BE2C (cell line): ENCODE measurements around the gene STC2.

Experiments used
- DNase-seq: peaks from one replicate; pipeline ENCODE4 v3.0.0-alpha.2; 2020
- H3K27me3 ChIP-seq: fragments of 250-450 bp; sonication (Bioruptor Pico); 2 replicates; pipeline ENCODE4 v1.5.1; 2020; ENCODE audit warnings: mild to moderate bottlenecking
- H3K36me3 ChIP-seq: fragments of 250-450 bp; sonication (Bioruptor Pico); 2 replicates; pipeline ENCODE4 v1.5.1; 2020; ENCODE audit warnings: mild to moderate bottlenecking
- H3K4me1 ChIP-seq: fragments of 250-450 bp; sonication (Bioruptor Pico); 2 replicates; pipeline ENCODE4 v1.5.1; 2020
- H3K4me3 ChIP-seq: 2 replicates; pipeline ENCODE4 v1.5.1; 2011; ENCODE audit warnings: low read depth, low read length
- H3K9me3 ChIP-seq: fragments of 250-450 bp; sonication (Bioruptor Pico); 2 replicates; pipeline ENCODE4 v1.5.1; 2020
- TF ChIP-seq, protein P1 (sequence below): IDR thresholded peaks from 2 replicates; pipeline ENCODE4 v1.5.1; 2012; ENCODE audit warnings: mild to moderate bottlenecking, low read depth, low read length

Gene STC2

GRCh38 chr5:173329491-173330337 is 1.5 kb upstream of the STC2 start:
- TF ChIP-seq, protein P1, sequence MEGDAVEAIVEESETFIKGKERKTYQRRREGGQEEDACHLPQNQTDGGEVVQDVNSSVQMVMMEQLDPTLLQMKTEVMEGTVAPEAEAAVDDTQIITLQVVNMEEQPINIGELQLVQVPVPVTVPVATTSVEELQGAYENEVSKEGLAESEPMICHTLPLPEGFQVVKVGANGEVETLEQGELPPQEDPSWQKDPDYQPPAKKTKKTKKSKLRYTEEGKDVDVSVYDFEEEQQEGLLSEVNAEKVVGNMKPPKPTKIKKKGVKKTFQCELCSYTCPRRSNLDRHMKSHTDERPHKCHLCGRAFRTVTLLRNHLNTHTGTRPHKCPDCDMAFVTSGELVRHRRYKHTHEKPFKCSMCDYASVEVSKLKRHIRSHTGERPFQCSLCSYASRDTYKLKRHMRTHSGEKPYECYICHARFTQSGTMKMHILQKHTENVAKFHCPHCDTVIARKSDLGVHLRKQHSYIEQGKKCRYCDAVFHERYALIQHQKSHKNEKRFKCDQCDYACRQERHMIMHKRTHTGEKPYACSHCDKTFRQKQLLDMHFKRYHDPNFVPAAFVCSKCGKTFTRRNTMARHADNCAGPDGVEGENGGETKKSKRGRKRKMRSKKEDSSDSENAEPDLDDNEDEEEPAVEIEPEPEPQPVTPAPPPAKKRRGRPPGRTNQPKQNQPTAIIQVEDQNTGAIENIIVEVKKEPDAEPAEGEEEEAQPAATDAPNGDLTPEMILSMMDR: peak; percentile 30
- H3K27me3 ChIP-seq: peaks cover 22% of the 10 kb centered on the region
- peaks cover 13% of the 10 kb centered on the region for H3K4me1 ChIP-seq
- peak; percentile 64 for DNase-seq
- peaks cover 8% of the 10 kb centered on the region for H3K36me3 ChIP-seq
- H3K9me3 ChIP-seq: no peaks in the 10 kb centered on the region
- H3K4me3 ChIP-seq: peak overlapping the region; percentile 76

- DNase-seq: no peak
- Histone ChIP-seq H3K36me3 (peaks cover 8% of the 10 kb centered on the region), H3K4me3 (peak overlapping the region; percentile 76), H3K27me3 (peaks cover 22% of the 10 kb centered on the region), H3K4me1 (peaks cover 19% of the 10 kb centered on the region), H3K9me3 (no peaks in the 10 kb centered on the region)
- TF ChIP-seq, protein P1: no peak
These were observed 753 bp upstream of the STC2 start for GRCh38 chr5:173328844-173329490.

GRCh38 chr5:173327084-173327947 is 898 bp downstream of the STC2 start:
- H3K27me3 ChIP-seq: peaks cover 22% of the 10 kb centered on the region
- peak overlapping the region; percentile 76 for H3K4me3 ChIP-seq
- peak; percentile 51 for DNase-seq
- TF ChIP-seq, protein P1: no peak
- H3K9me3 ChIP-seq: no peaks in the 10 kb centered on the region
- peaks cover 22% of the 10 kb centered on the region for H3K36me3 ChIP-seq
- H3K4me1 ChIP-seq: peaks cover 27% of the 10 kb centered on the region

DNA sequence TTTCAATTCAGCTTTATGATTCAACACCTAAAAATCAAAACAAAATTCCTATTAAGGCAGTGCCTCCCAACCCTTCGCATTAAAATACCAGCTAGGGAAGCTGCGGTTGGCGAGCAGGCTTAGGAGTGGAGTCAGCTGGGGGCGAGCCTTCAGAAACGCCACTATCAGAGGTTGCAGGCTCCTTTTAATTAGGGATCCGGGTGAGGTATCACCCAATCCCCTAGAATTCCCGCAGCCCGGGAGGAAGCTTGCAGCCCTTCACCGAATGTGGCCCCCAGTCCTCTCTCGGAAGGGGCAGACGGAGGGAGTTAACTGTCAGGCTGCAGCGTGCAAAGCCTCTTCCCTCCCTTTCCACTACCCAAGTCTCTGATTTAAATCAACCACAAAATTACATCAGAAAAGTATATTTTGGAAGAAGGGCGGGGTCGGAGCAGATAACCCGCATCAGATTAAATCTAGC is 1.7 kb downstream of the STC2 start:
- H3K27me3 ChIP-seq: peaks cover 22% of the 10 kb centered on the region
- DNase-seq: no peak
- TF ChIP-seq, protein P1: no peak
- peaks cover 29% of the 10 kb centered on the region for H3K36me3 ChIP-seq
- H3K9me3 ChIP-seq: no peaks in the 10 kb centered on the region
- H3K4me1 ChIP-seq: peaks cover 23% of the 10 kb centered on the region
- H3K4me3 ChIP-seq: peak overlapping the region; percentile 76

DNA sequence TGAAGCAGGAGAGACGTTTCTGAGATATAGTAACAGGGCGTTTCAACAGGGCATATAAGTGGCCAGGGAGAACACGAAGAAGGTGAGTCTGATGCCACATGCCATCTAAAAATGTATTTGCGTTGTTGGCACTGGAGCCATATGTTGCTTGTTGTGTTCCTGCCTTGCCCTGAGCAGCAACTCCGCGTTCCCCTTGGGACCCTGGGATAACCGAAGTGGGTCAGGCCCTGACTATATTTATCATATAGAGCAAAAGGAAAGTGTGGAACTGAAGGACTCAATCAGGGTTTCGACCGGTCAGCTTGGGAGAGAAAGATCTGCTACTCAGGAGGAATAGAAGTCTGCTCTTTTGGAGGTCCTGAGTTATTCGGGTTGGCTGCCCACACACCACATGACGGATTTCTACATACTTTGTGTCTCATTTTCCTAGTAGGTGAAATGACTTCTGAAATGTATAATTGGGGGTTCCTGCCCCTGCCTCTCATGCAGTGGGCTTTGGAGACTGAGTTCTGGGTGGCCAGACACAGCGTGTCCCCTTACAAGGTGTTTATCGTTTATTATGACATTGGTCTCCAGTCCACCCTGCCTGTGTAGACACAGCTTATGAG is 3.0 kb downstream of the STC2 start:
- Histone ChIP-seq H3K9me3 (no peaks in the 10 kb centered on the region), H3K4me3 (peak overlapping the region; percentile 76), H3K36me3 (peaks cover 38% of the 10 kb centered on the region), H3K27me3 (peaks cover 22% of the 10 kb centered on the region), H3K4me1 (peaks cover 23% of the 10 kb centered on the region)
- TF ChIP-seq, protein P1: no peak
- no peak for DNase-seq
